ENCODE measurements around the gene PIP5K1B.

Gene PIP5K1B

GRCh38 chr9:69056191-69056815 lies 351.3 kb downstream of the PIP5K1B start:
- no peak for DNase-seq (ENCODE audit: low spot score)
- TF ChIP-seq, protein P1, sequence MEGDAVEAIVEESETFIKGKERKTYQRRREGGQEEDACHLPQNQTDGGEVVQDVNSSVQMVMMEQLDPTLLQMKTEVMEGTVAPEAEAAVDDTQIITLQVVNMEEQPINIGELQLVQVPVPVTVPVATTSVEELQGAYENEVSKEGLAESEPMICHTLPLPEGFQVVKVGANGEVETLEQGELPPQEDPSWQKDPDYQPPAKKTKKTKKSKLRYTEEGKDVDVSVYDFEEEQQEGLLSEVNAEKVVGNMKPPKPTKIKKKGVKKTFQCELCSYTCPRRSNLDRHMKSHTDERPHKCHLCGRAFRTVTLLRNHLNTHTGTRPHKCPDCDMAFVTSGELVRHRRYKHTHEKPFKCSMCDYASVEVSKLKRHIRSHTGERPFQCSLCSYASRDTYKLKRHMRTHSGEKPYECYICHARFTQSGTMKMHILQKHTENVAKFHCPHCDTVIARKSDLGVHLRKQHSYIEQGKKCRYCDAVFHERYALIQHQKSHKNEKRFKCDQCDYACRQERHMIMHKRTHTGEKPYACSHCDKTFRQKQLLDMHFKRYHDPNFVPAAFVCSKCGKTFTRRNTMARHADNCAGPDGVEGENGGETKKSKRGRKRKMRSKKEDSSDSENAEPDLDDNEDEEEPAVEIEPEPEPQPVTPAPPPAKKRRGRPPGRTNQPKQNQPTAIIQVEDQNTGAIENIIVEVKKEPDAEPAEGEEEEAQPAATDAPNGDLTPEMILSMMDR (IDR thresholded peaks at IDR 0.05; ENCODE audit: extremely low read depth, missing control alignments), result no peak

- no peak for DNase-seq (ENCODE audit: low spot score)
- TF ChIP-seq, protein P1 (IDR thresholded peaks at IDR 0.05; ENCODE audit: extremely low read depth, missing control alignments), result no peak
Observed at GRCh38 chr9:69058101-69058500, 353.1 kb downstream of the PIP5K1B start.
